ENCODE results near the gene DNAJC18.

Gene DNAJC18

GRCh38 chr5:139360384-139360783, 78.9 kb downstream of the DNAJC18 start:
- no peak for DNase-seq
